Activated CD4-positive, alpha-beta T cell treated with anti-CD3 and anti-CD28 coated beads for 36 hours (primary cell): ENCODE data around the gene KRT76. TPM values are rescaled to one million over a fixed set of nuclear protein-coding genes. Genes with fewer than 3 reads are reported as not detected.

ENCODE experiments used
- ATAC-seq: fragments of 200-7000 bp; cut with Tn5 transposase; one replicate; pipeline ENCODE4 v1.10.0; 2021; ENCODE audit warnings: mild to moderate bottlenecking, moderate library complexity
- CTCF ChIA-PET: fragments of 350-600 bp; sonication (Branson Sonifier 250); formaldehyde crosslinking; loops from one replicate; lab custom pipeline; 2021; ENCODE audit warnings: antibody characterized with exemption; lab: Charles Lee
- POLR2A ChIA-PET: fragments of 350-600 bp; sonication (Branson Sonifier 250); formaldehyde crosslinking; loops from one replicate; lab custom pipeline; 2021; ENCODE audit warnings: antibody characterized with exemption, inconsistent platforms; lab: Charles Lee
- DNase-seq: peaks from one replicate; pipeline ENCODE4 v3.0.0-alpha.2; 2020
- H3K27ac Mint-ChIP-seq: one replicate; pipeline ENCODE4 v1.8.0; 2021; ENCODE audit warnings: mixed read lengths
- H3K27me3 Mint-ChIP-seq: one replicate; pipeline ENCODE4 v1.8.0; 2021; ENCODE audit warnings: mixed read lengths
- H3K36me3 Mint-ChIP-seq: one replicate; pipeline ENCODE4 v1.8.0; 2021; ENCODE audit warnings: low read depth, mixed read lengths
- H3K4me1 Mint-ChIP-seq: one replicate; pipeline ENCODE4 v1.8.0; 2021; ENCODE audit warnings: mixed read lengths
- H3K4me3 Mint-ChIP-seq: one replicate; pipeline ENCODE4 v1.8.0; 2021; ENCODE audit warnings: mild to moderate bottlenecking, moderate library complexity, mixed read lengths
- H3K9me3 Mint-ChIP-seq: one replicate; pipeline ENCODE4 v1.8.0; 2021; ENCODE audit warnings: low read depth, mixed read lengths
- intact Hi-C, 2 experiments: fragments of 100-400 bp; cut with DNase I in 1 of 2; cut with micrococcal nuclease in 1 of 2; formaldehyde crosslinking; loops; one replicate each; pipeline versions ENCODE4 v1.14.2 to v1.15.1; 2022 to 2024; cut with DNase I, micrococcal nuclease
- total RNA-seq, 2 experiments: library from RNA; stranded (reverse); gene quantifications; one replicate each; pipeline ENCODE4 v1.2.3, GENCODE V29; 2021

KRT76 gene
- total RNA-seq, 2 experiments from 2014 or later = not detected

DNA sequence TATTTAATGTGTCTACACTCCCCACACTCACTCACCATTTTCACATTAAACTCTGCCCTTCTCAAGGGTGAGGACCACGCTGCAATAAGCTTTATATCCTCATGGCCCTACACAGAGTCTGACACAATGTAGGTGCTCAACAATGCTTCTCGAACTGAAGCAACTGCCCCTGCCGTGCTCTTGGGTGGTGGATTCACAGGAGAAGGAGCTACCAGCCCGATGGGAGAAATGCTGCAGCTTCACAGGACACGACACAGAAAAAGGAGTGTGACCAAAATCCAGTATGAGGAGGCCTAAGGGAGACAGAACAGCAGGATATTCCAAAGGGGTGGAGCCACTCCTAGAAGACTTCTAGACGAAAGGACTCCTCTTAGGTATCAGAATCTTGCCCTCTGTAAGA is 25.3 kb upstream of the KRT76 start:
- DNase-seq (no peak), ATAC-seq (no peak)
- no peak overlapping the region for H3K27ac Mint-ChIP-seq
- H3K36me3 Mint-ChIP-seq = no peaks in the 10 kb centered on the region
- H3K4me3 Mint-ChIP-seq = no peak overlapping the region
- H3K27me3 Mint-ChIP-seq = no peaks in the 10 kb centered on the region
- H3K9me3 Mint-ChIP-seq = no peaks in the 10 kb centered on the region
- intact Hi-C loops = no loop called here
- no peaks in the 10 kb centered on the region for H3K4me1 Mint-ChIP-seq
- ChIA-PET POLR2A (interaction anchor here (0.6 kb wide), 1 partner anchor 128 kb away, joined by 3 read pairs; no protein-coding TSS in a partner anchor), CTCF (interaction anchor here (0.6 kb wide), 1 partner anchor 18 kb away, joined by 3 read pairs; no protein-coding TSS in a partner anchor)

DNA sequence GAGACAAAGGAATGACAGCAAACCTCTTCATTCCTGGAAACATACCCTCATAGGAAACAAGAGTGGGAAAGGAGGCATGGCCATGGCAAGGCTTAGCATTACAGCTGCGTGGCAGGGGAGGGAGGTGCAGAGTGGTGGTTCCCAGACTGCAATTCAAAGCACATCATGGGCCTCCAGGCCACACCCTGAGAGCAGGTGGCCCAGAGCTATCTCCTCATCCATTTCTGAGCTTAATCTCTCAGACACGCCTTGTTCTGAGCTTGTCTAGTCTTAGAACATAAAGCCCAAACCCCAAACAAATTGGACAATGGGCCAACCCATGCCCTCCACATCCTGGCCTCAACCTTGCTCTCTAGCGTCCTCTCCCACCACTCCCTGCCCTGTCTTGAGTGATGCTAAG is 24.6 kb upstream of the KRT76 start:
- ChIA-PET CTCF (interaction anchor here (0.6 to 0.7 kb wide), 2 partner anchors 423 to 1128 kb away, joined by 3 read pairs; no protein-coding TSS in a partner anchor), POLR2A (no interaction called here)
- H3K27ac Mint-ChIP-seq = no peak overlapping the region
- no peaks in the 10 kb centered on the region for H3K9me3 Mint-ChIP-seq
- H3K4me3 Mint-ChIP-seq = no peak overlapping the region
- no peaks in the 10 kb centered on the region for H3K4me1 Mint-ChIP-seq
- intact Hi-C loops = no loop called here
- H3K36me3 Mint-ChIP-seq = no peaks in the 10 kb centered on the region
- no peaks in the 10 kb centered on the region for H3K27me3 Mint-ChIP-seq
- no peak for DNase-seq
- ATAC-seq = no peak

DNA sequence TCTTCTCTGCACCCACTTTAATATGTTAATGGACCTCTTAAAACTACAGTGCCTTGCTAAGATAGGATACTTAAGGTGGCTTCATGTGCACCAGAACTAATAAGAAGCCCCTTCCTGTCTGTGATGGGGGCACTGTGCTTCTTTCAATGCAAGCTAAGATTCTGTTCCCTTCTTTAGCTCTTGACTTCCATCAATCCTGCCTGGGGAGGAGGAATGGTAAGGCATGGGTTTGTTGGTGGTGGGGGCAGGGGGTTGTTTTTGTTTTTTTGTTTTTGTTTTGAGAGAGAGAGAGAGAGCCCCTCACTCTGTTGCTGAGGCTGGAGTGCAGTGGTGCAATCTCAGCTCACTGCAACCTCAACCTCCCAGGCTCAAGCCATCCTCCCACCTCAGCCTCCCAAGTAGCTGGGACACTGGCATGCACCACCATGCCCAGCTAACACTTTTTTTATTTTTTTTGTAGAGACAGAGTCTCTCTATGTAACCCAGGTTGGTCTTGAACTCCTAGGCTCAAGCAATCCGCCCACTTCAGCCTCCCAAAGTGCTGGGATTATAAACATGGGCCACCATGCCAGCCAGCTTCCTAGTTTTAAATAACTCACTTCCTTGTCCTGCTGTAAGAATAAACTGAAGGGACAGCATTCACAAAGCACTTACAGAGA is 23.2 kb upstream of the KRT76 start:
- no peaks in the 10 kb centered on the region for H3K4me1 Mint-ChIP-seq
- no peaks in the 10 kb centered on the region for H3K27me3 Mint-ChIP-seq

DNA sequence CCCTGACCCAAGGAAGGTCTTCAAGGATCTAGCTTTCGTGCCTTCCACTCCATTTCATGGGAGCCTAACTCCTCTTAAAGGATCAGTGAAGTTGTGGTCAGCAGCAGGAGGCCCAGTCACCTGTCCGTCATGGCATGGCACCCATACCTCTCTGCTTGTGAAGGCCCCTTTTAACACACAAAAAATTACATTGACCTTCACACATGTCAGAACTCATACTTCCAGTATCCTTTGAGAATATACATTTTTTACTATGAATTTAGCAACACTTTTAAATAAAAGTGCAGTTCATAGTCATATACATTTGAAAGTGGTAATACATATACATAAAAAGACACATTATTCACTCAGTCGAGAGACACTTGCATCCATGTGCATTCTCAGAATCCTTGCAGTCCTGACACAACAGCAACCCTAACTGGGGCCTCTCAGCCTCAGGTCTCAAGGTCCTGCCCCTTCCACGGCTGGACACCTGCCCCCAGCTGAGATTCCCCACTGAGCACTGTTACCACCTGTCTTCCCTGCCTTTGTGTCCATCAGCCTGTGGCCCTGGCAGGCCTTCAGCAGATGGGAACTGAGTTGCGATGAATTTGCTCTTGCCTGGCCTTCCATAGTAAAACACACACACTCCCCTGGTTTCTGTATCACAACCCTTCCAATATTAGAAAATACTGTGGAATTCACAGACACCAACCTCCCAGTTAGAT is 22.5 kb upstream of the KRT76 start:
- Mint-ChIP-seq H3K27ac (no peak overlapping the region), H3K4me3 (no peak overlapping the region), H3K4me1 (peaks cover under 1% of the 10 kb centered on the region), H3K27me3 (no peaks in the 10 kb centered on the region), H3K9me3 (no peaks in the 10 kb centered on the region), H3K36me3 (no peaks in the 10 kb centered on the region)
- DNase-seq (no peak), ATAC-seq (no peak)
- ChIA-PET CTCF (no interaction called here), POLR2A (no interaction called here)
- intact Hi-C loops = no loop called here

More for the DNA sequence above, 23.2 kb upstream of the KRT76 start:
- DNase-seq (no peak), ATAC-seq (no peak)
- H3K27ac Mint-ChIP-seq = no peak overlapping the region
- CTCF ChIA-PET = no interaction called here
- intact Hi-C loops = no loop called here
- POLR2A ChIA-PET = no interaction called here
- H3K36me3 Mint-ChIP-seq = no peaks in the 10 kb centered on the region
- H3K4me3 Mint-ChIP-seq = no peak overlapping the region
- no peaks in the 10 kb centered on the region for H3K9me3 Mint-ChIP-seq

DNA sequence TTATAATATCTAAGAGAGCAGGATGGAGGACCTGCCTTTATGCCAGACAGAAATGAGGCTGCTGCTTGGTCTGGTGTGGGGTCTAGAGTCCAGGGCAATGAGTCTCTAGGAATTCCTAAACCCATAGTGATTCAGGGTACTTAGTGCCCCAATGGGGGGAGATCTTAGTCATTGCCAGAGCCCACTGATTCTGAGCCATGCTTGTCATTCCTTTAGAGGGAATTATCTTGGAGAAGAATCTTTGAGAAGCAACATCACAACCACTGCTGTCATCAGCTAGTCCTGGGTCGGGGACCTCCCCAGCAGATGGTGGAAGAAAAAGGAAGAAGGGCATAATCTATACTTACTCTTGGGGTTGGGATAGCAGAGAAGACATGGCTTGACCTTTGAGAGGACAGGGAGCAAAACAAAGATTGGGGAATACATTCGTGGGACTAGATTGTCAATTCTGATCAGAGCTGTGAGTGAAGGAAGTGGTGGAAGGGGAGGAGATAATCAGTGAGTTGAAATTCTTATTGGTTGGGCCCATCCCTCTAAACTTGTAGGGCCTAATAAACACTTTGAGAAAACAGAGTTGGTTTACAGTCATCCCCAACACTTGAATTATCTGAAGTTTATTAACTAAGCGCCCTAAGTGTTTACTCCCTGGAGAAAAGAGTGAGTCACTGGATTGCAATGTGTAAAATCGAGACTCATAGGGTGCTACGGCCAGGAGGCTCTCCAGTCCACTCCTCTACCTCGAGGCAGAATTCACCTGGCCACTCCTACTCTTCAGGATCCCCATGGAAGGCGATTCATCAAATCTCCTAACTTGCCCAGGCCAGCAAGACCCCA is 21.7 kb upstream of the KRT76 start:
- no peak overlapping the region for H3K4me3 Mint-ChIP-seq
- H3K27ac Mint-ChIP-seq = no peak overlapping the region
- no peaks in the 10 kb centered on the region for H3K36me3 Mint-ChIP-seq
- CTCF ChIA-PET = interaction anchor here (0.7 to 0.9 kb wide), 2 partner anchors 71 to 81 kb away, joined by 3 read pairs; no protein-coding TSS in a partner anchor
- intact Hi-C loops = no loop called here
- no peaks in the 10 kb centered on the region for H3K27me3 Mint-ChIP-seq
- peaks cover 8% of the 10 kb centered on the region for H3K4me1 Mint-ChIP-seq
- DNase-seq (no peak), ATAC-seq (no peak)
- no peaks in the 10 kb centered on the region for H3K9me3 Mint-ChIP-seq
- POLR2A ChIA-PET = no interaction called here

DNA sequence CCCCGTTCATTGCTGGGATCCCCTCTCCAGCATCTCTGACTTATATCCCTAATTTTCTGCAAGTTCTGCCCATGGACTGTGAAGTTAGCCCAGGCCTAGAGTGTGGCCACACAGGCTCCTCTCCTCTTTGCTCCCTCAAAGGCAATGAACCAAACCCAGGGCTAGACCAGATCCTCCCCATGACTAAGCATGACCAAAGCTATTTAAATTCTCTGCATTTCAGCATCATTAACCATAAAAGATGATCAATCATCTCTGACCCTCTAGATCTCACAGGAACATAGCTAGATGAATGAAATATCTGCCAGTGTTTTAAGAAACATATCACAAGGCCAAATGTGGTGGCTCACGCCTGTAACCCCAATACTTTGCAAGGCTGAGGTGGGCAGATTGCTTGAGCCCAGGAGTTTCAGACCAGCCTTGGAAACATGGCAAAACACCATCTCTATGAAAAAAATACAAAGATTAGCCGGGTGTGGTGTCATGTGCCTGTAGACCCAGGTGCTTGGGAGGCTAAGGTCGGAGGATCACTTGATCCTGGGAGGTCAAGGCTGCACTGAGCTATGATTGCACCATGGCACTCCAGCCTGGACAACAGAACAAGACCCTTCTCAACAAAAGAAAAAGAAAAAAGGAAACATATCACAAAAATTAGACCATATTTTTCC is 21.0 kb upstream of the KRT76 start:
- no peak overlapping the region for H3K27ac Mint-ChIP-seq
- no peaks in the 10 kb centered on the region for H3K27me3 Mint-ChIP-seq
- no peak for ATAC-seq
- no peak overlapping the region for H3K4me3 Mint-ChIP-seq
- CTCF ChIA-PET = interaction anchor here (0.6 to 0.9 kb wide), 3 partner anchors 72 to 607 kb away, joined by 3 read pairs; partner anchors contain the start of gene KRT80
- H3K4me1 Mint-ChIP-seq = peaks cover 9% of the 10 kb centered on the region
- H3K9me3 Mint-ChIP-seq = no peaks in the 10 kb centered on the region
- H3K36me3 Mint-ChIP-seq = no peaks in the 10 kb centered on the region
- intact Hi-C loops = no loop called here
- POLR2A ChIA-PET = no interaction called here
- no peak for DNase-seq

DNA sequence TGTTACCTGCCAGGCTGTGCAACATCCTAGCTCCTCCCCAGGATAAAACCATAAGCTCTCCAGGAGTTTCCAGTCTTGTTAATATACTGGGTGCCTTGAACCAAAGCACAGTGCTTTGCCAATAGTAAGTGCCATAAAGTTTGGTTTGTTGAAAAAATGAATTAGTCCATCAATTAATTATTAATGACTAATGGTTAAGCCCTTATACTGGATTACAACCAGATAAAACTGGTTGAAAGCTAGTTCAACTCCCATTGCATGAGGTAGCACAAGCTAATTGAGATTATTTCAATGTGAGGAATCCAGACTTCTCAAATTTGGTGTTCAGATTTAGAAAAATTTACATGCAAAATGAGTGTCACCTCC is 20.4 kb upstream of the KRT76 start:
- ChIA-PET CTCF (interaction anchor here (0.6 to 0.9 kb wide), 3 partner anchors 73 to 606 kb away, joined by 3 to 4 read pairs (median 3); partner anchors contain the start of gene KRT80), POLR2A (no interaction called here)
- ATAC-seq (no peak), DNase-seq (no peak)
- no peak overlapping the region for H3K4me3 Mint-ChIP-seq
- H3K4me1 Mint-ChIP-seq = peaks cover 13% of the 10 kb centered on the region
- H3K36me3 Mint-ChIP-seq = no peaks in the 10 kb centered on the region
- no peaks in the 10 kb centered on the region for H3K27me3 Mint-ChIP-seq
- H3K9me3 Mint-ChIP-seq = no peaks in the 10 kb centered on the region
- intact Hi-C loops = no loop called here
- H3K27ac Mint-ChIP-seq = no peak overlapping the region

DNA sequence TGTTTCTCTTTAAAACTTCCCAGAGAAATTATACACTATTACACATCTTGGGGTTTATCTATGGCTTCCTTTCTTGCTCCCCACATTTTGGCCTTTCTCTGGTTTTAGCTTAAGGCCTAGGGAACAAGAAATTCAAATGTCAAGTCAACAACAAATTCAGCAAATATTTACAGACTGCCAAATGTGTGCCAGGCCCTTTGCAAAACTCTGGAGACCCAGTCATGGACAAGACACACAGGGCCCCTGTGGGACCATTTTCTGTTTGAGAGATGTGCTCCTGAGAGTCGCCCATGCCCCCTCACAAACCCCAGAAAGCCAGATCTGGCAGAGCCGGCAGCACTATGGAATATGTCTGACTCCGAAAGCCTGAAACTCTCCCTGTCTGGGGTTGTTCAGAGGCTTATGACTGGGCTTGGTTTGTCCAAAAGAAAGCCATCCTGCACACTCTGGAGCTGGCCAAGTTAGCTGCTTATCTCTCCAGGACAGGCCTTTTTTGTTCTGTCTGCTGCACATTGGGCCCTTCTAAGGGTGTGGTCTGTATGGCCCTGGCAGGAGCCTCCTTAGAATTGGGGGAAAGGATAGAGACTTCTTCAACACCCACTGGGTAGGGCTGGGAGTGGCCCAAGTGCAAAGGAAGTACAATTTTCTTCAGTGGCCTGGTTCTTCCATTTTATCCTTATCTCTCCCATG is 19.8 kb upstream of the KRT76 start:
- DNase-seq (no peak), ATAC-seq (no peak)
- H3K4me1 Mint-ChIP-seq = peaks cover 13% of the 10 kb centered on the region
- H3K27me3 Mint-ChIP-seq = no peaks in the 10 kb centered on the region
- POLR2A ChIA-PET = no interaction called here
- intact Hi-C loops = no loop called here
- CTCF ChIA-PET = interaction anchor here (0.9 to 1.6 kb wide), 2 partner anchors 74 to 183 kb away, joined by 4 read pairs; no protein-coding TSS in a partner anchor
- no peak overlapping the region for H3K27ac Mint-ChIP-seq
- no peak overlapping the region for H3K4me3 Mint-ChIP-seq
- no peaks in the 10 kb centered on the region for H3K36me3 Mint-ChIP-seq
- no peaks in the 10 kb centered on the region for H3K9me3 Mint-ChIP-seq

DNA sequence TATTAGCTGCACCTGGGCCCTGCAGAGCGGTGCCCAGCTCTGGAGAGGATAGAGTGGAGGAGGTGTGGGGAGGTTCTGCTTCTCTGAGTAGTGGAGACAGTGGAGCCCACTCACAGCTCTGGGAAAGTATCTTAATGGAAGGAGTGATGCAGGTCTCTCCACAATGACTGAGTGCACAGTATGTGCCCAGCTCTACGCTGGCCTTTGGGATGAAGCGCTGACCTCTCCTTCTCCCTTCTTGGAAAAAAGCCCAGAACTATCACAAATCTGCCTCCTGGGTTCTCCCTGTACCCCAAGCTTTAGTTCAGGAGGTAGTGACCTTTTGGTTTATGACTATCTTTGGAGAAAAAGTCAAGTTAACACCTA is 19.3 kb upstream of the KRT76 start:
- ATAC-seq (no peak), DNase-seq (no peak)
- Mint-ChIP-seq H3K36me3 (no peaks in the 10 kb centered on the region), H3K27me3 (peaks cover 2% of the 10 kb centered on the region), H3K27ac (no peak overlapping the region), H3K4me1 (peaks cover 13% of the 10 kb centered on the region), H3K9me3 (no peaks in the 10 kb centered on the region), H3K4me3 (no peak overlapping the region)
- intact Hi-C loops = no loop called here
- POLR2A ChIA-PET = no interaction called here
- CTCF ChIA-PET = interaction anchor here (0.7 to 1.6 kb wide), 3 partner anchors 74 to 207 kb away, joined by 3 to 4 read pairs (median 3); no protein-coding TSS in a partner anchor

DNA sequence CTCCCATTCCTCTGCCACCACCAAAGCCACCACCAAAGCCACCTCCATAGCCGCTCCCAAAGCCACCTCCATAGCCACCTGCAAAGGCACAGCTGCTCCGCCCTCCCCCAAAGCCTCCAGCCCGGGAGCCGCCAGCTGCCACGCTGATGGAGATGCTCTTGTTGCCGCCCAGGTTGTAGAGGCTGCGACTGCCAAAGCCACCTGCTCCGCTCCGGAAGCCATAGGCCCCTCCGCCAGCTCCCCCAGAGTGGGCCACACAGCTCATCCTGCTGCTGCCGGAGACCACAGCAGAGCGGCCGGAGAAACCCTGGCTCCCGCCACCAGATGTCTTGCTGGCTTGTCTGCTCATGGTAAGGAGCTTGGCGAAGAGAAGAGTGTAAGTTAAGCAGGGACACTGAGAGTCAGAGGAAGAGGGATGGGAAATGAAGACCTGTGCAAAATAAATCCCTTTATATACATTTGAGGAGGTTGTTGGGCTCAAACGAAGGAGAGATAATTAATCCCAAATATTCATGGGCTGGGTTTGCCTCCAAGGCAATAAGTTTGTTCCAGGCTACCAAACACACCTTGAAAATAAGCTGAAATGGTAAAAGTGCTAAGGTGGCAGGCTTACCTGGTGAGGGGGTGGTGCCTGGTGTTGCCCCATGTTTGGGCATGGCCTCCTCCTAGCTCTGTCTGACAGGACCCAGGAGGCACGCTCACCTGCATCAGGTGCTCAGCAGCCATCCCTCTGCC is 18.7 kb upstream of the KRT76 start, which contains the start of gene KRT3:
Gene KRT3 (minus strand): TSS at position 424 of the 735 bp plus-strand sequence. CDS start 75 bp downstream, at position 349.
- Mint-ChIP-seq H3K36me3 (no peaks in the 10 kb centered on the region), H3K4me3 (no peak within 1 kb of the TSS), H3K27me3 (peaks cover 2% of the 10 kb centered on the region), H3K27ac (no peak within 1 kb of the TSS), H3K9me3 (no peaks in the 10 kb centered on the region), H3K4me1 (peaks cover 13% of the 10 kb centered on the region)
- ChIA-PET POLR2A (no interaction called here), CTCF (interaction anchor here (0.7 to 1.6 kb wide), 4 partner anchors 70 to 206 kb away, joined by 3 to 4 read pairs (median 4); no protein-coding TSS in a partner anchor)
- intact Hi-C loops = no loop called here
- DNase-seq (no peak), ATAC-seq (no peak)
